ENCODE results near the gene FOXRED2. TPM values are rescaled to one million over a fixed set of nuclear protein-coding genes. Genes with fewer than 3 reads are reported as not detected.

Gene FOXRED2
- total and polyA plus RNA-seq, 2 of the 4 experiments (the other 2 are of a cell fraction), result 1.6 to 4.0 TPM

- peaks cover 0 to 31% of the 10 kb centered on the region in 2 experiments; a peak in 3 of 4 replicates for H3K79me1 ChIP-seq (ENCODE audit: low read depth in 1 of 2, low read length in 2 of 2)
- H2AFZ ChIP-seq (replicated peaks; ENCODE audit: low read length, poor library complexity), result peak overlapping the region; percentile 64
- H4K20me1 ChIP-seq (ENCODE audit: insufficient read depth, low read length), result no peaks in the 10 kb centered on the region; the same call in 1 of the 2 replicates
- CTCF ChIA-PET, result no interaction called here
- POLR2A ChIA-PET (ENCODE audit: unreplicated experiment), result interaction anchor here (0.6 to 1.0 kb wide), 3 partner anchors 57 to 999 kb away, joined by 4 to 7 read pairs (median 5); partner anchors contain the start of gene MYH9
- ATAC-seq (ENCODE audit: low read depth), result peak; percentile 75
- H4K91ac ChIP-seq (ENCODE audit: insufficient read depth, low read depth, low read length), result peak overlapping the region; percentile 67
- peaks cover 7% of the 10 kb centered on the region for H3K9me1 ChIP-seq (ENCODE audit: insufficient read depth, low read length)
- peak overlapping the region; percentile 90 for H2BK120ac ChIP-seq (ENCODE audit: low read depth, low read length)
- H3K36me3 ChIP-seq (ENCODE audit: control insufficient read depth, insufficient read depth, low read length), result no peaks in the 10 kb centered on the region
- H3K27ac ChIP-seq (ENCODE audit: insufficient read depth, low read length), result peak overlapping the region; percentile 88
- dilution Hi-C loops (cut with HindIII; ENCODE audit: low sequenced_read_pairs, unreplicated experiment), result no loop called here
- in situ Hi-C loops (cut with MboI; ENCODE audit: low sequenced_read_pairs), result no loop called here
- no peak overlapping the region for H3K4me3 ChIP-seq (ENCODE audit: insufficient read depth, low read depth, low read length)
- H2AK5ac ChIP-seq (ENCODE audit: low read depth, low read length), result peak overlapping the region; percentile 81
- H3K56ac ChIP-seq (ENCODE audit: extremely low read depth, insufficient read depth, low read length), result peak overlapping the region; percentile 22
- H4K8ac ChIP-seq (ENCODE audit: low read depth in 2 of 2, low read length in 2 of 2), result peak overlapping the region; percentile 36 to 81
- H2BK5ac ChIP-seq (ENCODE audit: low read depth, low read length, poor library complexity, severe bottlenecking), result peak overlapping the region; percentile 74
- H4K5ac ChIP-seq (ENCODE audit: low read depth, low read length), result peak overlapping the region; percentile 76
- intact Hi-C loops (cut with micrococcal nuclease), result loop anchor here (1.0 kb wide), 1 partner anchor 57 kb away; no protein-coding TSS in a partner anchor
- H3K23ac ChIP-seq (ENCODE audit: low read depth, low read length), result peak overlapping the region; percentile 85; the same call in 1 of the 2 replicates
- BruUV-seq (replicated peaks), result no TSS peak
- peak; percentile 97 for DNase-seq
- peaks cover 12% of the 10 kb centered on the region for H3K4me1 ChIP-seq (ENCODE audit: control insufficient read depth, insufficient read depth, low read length)
- no peaks in the 10 kb centered on the region for H3K27me3 ChIP-seq (ENCODE audit: control insufficient read depth, insufficient read depth, low read length)
- H3K4me2 ChIP-seq (ENCODE audit: low read depth, low read length), result 0 out of 2 replicates have a peak overlapping the region, but pooled peaks have one; percentile 30
- H3K18ac ChIP-seq (ENCODE audit: low read depth, low read length), result peak overlapping the region; percentile 92
- WGBS, 2 experiments (ENCODE audit: extremely low coverage in 2 of 2, insufficient read length in 1 of 2), result no CpG with 5 or more reads among the region's 8 CpGs
- H2BK20ac ChIP-seq (ENCODE audit: low read depth, low read length), result peak overlapping the region; percentile 66
- peaks cover 4% of the 10 kb centered on the region; the same call in 1 of the 2 replicates for H3K9me3 ChIP-seq (ENCODE audit: control insufficient read depth, insufficient read depth, low read length)
- peak overlapping the region; percentile 7 for H2AK9ac ChIP-seq (replicated peaks; ENCODE audit: low read depth, low read length, poor library complexity)
- H3K9ac ChIP-seq (ENCODE audit: low read depth, low read length), result peak overlapping the region; percentile 1; the same call in 1 of the 2 replicates
- peak overlapping the region; percentile 90 for H3K14ac ChIP-seq (replicated peaks; ENCODE audit: low read depth, low read length)
- H2BK15ac ChIP-seq (ENCODE audit: low read depth, low read length), result peak overlapping the region; percentile 87
- peak overlapping the region; percentile 88 for H3K4ac ChIP-seq (ENCODE audit: low read depth, low read length)
- TF ChIP-seq RFX5 (IDR thresholded peaks at IDR 0.05; ENCODE audit: low read depth, low read length) (no peak), SMC3 (IDR thresholded peaks at IDR 0.05; ENCODE audit: low read depth, low read length) (no peak; the same call in 1 of the 2 replicates), ELK1 (IDR thresholded peaks at IDR 0.05; ENCODE audit: borderline replicate concordance, low read depth, low read length) (no peak), POLR2A (IDR thresholded peaks at IDR 0.05; ENCODE audit: low read depth, low read length) (no peak), CEBPB (IDR thresholded peaks at IDR 0.05; ENCODE audit: low read depth, low read length) (0 out of 2 replicates have a peak, but pooled peaks have one; percentile 10), USF2 (IDR thresholded peaks at IDR 0.05; ENCODE audit: low read depth, low read length) (peak; percentile 7; the same call in 1 of the 2 replicates), RAD21 (IDR thresholded peaks at IDR 0.05; ENCODE audit: low read length) (no peak), NFE2L2 (IDR thresholded peaks at IDR 0.05; ENCODE audit: low read depth, low read length) (peak; percentile 63; the same call in 1 of the 2 replicates), MXI1 (IDR thresholded peaks at IDR 0.05; ENCODE audit: borderline replicate concordance, low read depth, low read length) (no peak), RCOR1 (IDR thresholded peaks at IDR 0.05; ENCODE audit: insufficient replicate concordance, low read length) (no peak), CTCF (conservative IDR thresholded peaks at IDR 0.05; ENCODE audit: low read depth, low read length) (no peak), MAFK (IDR thresholded peaks at IDR 0.05; ENCODE audit: low read depth, low read length) (peak; percentile 23; the same call in 1 of the 2 replicates), MAZ (IDR thresholded peaks at IDR 0.05; ENCODE audit: borderline replicate concordance, low read depth, low read length) (0 out of 2 replicates have a peak, but pooled peaks have one; percentile 50), FOS (IDR thresholded peaks at IDR 0.05; ENCODE audit: low read depth, low read length) (peak; percentile 56; the same call in 1 of the 2 replicates)
Measured at GRCh38 chr22:36445158-36445668, 61.6 kb downstream of the FOXRED2 start.
